ENCODE data around the gene KRTAP4-1. TPM values are rescaled to one million over a fixed set of nuclear protein-coding genes. Genes with fewer than 3 reads are reported as not detected.

Gene KRTAP4-1
- total RNA-seq, 1 donor, result not detected

DNA sequence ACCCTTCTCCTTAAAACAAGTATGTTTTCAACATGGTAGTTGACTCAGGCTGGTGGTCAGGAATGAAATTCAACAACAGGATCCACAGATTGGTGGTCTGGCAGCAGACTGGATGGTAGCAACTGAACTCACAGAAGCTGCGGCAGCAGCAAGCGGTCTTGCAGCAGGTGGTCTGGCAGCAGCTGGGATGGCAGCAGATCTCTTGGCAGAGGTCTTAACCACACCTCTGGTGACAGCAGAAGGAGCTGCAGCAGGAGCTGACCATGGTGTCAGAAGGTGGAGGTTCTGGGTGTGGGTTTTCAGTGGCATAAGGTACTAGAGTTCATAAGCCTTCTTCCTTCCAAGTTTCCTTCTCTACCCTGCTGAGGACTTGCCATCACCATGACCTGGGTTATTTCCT lies 2.2 kb upstream of the KRTAP4-1 start:
- TF ChIP-seq, protein P1, sequence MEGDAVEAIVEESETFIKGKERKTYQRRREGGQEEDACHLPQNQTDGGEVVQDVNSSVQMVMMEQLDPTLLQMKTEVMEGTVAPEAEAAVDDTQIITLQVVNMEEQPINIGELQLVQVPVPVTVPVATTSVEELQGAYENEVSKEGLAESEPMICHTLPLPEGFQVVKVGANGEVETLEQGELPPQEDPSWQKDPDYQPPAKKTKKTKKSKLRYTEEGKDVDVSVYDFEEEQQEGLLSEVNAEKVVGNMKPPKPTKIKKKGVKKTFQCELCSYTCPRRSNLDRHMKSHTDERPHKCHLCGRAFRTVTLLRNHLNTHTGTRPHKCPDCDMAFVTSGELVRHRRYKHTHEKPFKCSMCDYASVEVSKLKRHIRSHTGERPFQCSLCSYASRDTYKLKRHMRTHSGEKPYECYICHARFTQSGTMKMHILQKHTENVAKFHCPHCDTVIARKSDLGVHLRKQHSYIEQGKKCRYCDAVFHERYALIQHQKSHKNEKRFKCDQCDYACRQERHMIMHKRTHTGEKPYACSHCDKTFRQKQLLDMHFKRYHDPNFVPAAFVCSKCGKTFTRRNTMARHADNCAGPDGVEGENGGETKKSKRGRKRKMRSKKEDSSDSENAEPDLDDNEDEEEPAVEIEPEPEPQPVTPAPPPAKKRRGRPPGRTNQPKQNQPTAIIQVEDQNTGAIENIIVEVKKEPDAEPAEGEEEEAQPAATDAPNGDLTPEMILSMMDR (IDR thresholded peaks at IDR 0.05; ENCODE audit: insufficient read depth, low read depth, low read length), result no peak
- DNase-seq (ENCODE audit: low read depth), result no peak
- H3K4me3 ChIP-seq (ENCODE audit: low read depth, low read length), result no peak overlapping the region

DNA sequence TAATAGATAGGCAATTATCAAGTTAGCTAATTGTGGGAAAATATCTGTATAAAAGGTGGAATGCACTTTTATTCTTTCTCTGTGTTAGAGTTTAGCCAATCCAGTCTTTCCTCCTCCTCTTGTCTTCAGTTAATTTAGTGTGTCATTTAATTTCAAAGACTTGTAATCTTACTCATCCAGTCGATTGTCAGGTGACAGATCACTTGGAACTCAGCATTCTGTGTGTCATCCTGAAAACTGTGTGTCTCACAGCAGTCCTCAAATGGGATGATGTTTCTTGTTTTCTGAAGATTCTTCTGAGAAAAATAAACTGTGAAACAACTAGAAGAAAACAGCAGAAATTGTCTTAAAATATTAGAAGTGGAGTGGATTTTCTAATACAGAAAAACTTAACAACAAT lies 290 bp upstream of the KRTAP4-1 start:
- no peak overlapping the region for H3K4me3 ChIP-seq (ENCODE audit: low read depth, low read length)
- TF ChIP-seq, protein P1 (IDR thresholded peaks at IDR 0.05; ENCODE audit: insufficient read depth, low read depth, low read length), result no peak
- DNase-seq (ENCODE audit: low read depth), result no peak

DNA sequence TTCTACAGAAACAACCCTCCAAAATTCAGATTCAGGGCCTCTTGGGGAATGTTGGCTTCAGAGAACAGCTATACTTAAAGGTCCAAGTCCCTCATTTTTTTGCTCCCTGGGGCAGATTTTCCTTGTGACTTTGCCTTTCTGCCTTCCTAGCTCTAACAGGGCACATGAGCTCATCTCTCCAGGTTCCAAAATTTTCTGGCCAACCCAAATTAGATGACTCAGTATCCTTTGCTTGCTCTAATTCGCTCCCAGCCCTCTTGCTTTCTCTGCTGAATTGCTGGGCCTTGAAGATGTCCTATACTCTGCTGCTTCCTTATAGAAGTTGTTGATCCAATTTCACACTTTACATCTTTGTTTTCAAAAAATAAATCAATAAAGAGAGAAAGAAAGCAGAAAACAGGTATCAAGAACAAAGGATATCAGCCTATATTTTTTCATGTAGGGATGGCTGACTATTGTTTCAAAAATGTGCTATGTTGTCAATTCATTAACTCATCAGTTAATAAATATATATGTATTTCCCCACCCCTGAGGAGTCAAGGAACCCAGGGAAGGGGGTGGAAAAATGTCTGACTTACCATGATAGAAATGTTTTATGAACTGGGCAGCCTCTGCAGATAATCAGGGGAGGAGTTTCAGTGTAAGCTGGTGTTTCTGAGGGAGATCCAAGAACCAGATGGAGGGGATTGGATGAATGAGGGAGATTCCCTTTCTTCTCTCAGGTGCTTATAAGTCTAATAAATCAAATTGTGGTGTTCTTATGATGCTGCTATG lies 5.7 kb downstream of the KRTAP4-1 start:
- H3K4me3 ChIP-seq (ENCODE audit: low read depth, low read length), result no peak overlapping the region
- no peak for DNase-seq (ENCODE audit: low read depth)
- TF ChIP-seq, protein P1 (IDR thresholded peaks at IDR 0.05; ENCODE audit: insufficient read depth, low read depth, low read length), result no peak

DNA sequence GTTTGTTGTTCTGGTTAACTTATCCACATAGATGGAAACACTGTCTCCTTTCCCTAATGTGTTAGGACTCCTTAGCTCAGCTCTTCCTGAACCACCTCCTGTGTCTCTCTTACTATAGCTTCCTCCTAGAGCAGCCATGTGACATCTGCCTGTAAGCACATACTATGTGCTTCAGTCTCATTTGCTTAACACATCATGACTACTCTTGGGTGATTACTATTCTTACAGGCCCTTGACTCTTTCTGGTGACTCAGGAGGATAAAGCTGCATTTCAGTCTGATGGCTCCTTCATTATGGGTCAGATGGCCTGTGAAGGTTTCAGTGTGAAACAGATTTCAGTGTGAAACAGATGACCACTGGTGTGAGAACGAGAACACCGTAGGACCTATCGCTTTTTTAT lies 6.4 kb downstream of the KRTAP4-1 start:
- H3K4me3 ChIP-seq (ENCODE audit: low read depth, low read length), result no peak overlapping the region
- DNase-seq (ENCODE audit: low read depth), result no peak
- TF ChIP-seq, protein P1 (IDR thresholded peaks at IDR 0.05; ENCODE audit: insufficient read depth, low read depth, low read length), result no peak

DNA sequence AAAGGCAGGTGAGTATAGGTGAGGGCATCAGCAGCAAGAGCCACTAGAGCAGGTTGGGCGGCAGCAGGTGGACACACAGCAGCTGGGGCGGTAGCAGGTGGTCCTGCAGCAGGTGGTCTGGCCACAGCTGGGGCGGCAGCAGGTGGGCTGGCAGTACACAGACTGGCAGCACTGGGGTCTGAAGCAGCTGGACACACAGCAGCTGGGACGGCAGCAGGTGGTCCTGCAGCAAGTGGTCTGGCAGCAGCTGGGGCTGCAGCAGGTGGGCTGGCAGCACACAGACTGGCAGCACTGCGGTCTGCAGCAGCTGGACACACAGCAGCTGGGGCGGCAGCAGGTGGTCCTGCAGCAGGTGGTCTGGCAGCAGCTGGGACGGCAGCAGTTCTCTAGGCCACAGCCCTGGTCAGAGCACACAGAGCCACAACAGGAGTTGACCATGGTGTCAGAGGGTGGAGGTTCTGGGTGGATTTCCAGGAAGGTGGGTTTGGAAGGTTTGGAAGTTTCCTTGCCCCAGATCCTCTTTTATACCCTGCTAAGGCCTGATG lies 6.9 kb downstream of the KRTAP4-1 start, which contains the start of gene KRTAP4-2:
TSS of gene KRTAP4-2 (minus strand) at position 495 of the 545 bp plus-strand sequence. CDS start at position 438, 57 bp downstream.
- DNase-seq (ENCODE audit: low read depth), result no peak
- no peak within 1 kb of the TSS for H3K4me3 ChIP-seq (ENCODE audit: low read depth, low read length)
- TF ChIP-seq, protein P1 (IDR thresholded peaks at IDR 0.05; ENCODE audit: insufficient read depth, low read depth, low read length), result no peak

DNA sequence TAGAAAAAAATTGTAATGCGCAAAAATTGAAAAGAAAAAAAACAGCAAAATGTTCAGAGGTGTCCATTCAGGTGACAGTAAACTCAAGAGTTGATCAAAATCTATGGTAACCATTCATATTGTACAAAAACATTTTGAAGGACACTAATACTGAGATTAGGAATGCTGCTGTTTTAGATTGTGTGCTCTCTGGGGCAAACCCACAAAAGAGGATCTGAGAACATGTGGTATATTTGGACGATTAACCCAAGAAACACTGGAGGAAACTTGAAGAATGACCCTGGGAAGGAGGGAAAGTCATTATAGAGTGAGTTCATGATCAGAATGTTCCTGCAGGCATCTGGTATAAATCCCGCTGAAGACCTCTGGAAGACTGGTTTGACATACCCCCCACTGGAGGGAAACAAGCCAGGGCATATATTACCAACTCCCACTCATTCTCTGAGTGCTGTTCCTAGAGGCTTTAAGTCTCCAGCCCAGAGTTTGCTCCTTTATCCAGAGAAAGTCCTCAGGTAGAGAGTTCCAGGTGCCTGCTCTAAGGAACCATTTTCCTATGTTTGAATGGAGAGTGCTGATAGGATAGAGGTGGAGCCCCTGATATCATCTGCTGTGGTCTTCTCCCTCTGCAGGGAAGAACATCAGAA lies 7.8 kb downstream of the KRTAP4-1 start:
- H3K4me3 ChIP-seq (ENCODE audit: low read depth, low read length), result no peak overlapping the region
- TF ChIP-seq, protein P1 (IDR thresholded peaks at IDR 0.05; ENCODE audit: insufficient read depth, low read depth, low read length), result no peak
- DNase-seq (ENCODE audit: low read depth), result no peak

Data from fibroblast of villous mesenchyme (primary cell).